Astrocyte of the cerebellum (primary cell): ENCODE measurements around the gene SOSTDC1.

ENCODE experiments used
- DNase-seq: peaks from one replicate; pipeline ENCODE4 v3.0.0-alpha.2; 2011; ENCODE audit warnings: low read depth
- H3K4me3 ChIP-seq: 2 replicates; pipeline ENCODE4 v1.5.1; 2011; ENCODE audit warnings: mild to moderate bottlenecking, low read depth, low read length, moderate library complexity
- CTCF ChIP-seq: IDR thresholded peaks from 2 replicates; pipeline ENCODE4 v1.5.1; 2012; ENCODE audit warnings: low read length, low read depth, moderate library complexity, mild to moderate bottlenecking; ENCODE audit errors: missing control alignments
- in situ Hi-C: cut with HindIII; loops from 2 replicates; pipeline ENCODE4 v1.10.0; 2017; ENCODE audit warnings: low sequenced_read_pairs

Gene SOSTDC1

GRCh38 chr7:16431646-16432424 lies 33.7 kb downstream of the SOSTDC1 start:
- no peak overlapping the region for H3K4me3 ChIP-seq
- peak; percentile 4 for TF ChIP-seq CTCF
- in situ Hi-C loops, result no loop called here
- no peak for DNase-seq

GRCh38 chr7:16430133-16430532 lies 35.4 kb downstream of the SOSTDC1 start:
- no peak overlapping the region for H3K4me3 ChIP-seq
- DNase-seq, result no peak
- in situ Hi-C loops, result no loop called here
- TF ChIP-seq CTCF, result no peak

- in situ Hi-C loops, result no loop called here
- H3K4me3 ChIP-seq, result no peak overlapping the region
- TF ChIP-seq CTCF, result no peak
- no peak for DNase-seq
These were observed 36.9 kb downstream of the SOSTDC1 start for GRCh38 chr7:16428672-16429071.

GRCh38 chr7:16428182-16428581 lies 37.4 kb downstream of the SOSTDC1 start:
- in situ Hi-C loops, result no loop called here
- no peak for TF ChIP-seq CTCF
- DNase-seq, result no peak
- H3K4me3 ChIP-seq, result no peak overlapping the region

GRCh38 chr7:16423761-16424160 lies 41.8 kb downstream of the SOSTDC1 start:
- in situ Hi-C loops, result loop anchor here (25.0 kb wide), 1 partner anchor 139 kb away; no protein-coding TSS in a partner anchor
- no peak for DNase-seq
- TF ChIP-seq CTCF, result no peak
- no peak overlapping the region for H3K4me3 ChIP-seq

GRCh38 chr7:16422917-16423316 lies 42.6 kb downstream of the SOSTDC1 start:
- in situ Hi-C loops, result loop anchor here (25.0 kb wide), 1 partner anchor 139 kb away; no protein-coding TSS in a partner anchor
- H3K4me3 ChIP-seq, result no peak overlapping the region
- DNase-seq, result no peak
- TF ChIP-seq CTCF, result no peak
